GM21367 (cell line): ENCODE results near the gene MYO16.

ENCODE experiments used
- ATAC-seq: cut with Tn5 transposase; IDR thresholded peaks from one replicate; pipeline ENCODE4 v1.9.1; 2021; ENCODE audit not compliant: unreplicated experiment

Gene MYO16

DNA sequence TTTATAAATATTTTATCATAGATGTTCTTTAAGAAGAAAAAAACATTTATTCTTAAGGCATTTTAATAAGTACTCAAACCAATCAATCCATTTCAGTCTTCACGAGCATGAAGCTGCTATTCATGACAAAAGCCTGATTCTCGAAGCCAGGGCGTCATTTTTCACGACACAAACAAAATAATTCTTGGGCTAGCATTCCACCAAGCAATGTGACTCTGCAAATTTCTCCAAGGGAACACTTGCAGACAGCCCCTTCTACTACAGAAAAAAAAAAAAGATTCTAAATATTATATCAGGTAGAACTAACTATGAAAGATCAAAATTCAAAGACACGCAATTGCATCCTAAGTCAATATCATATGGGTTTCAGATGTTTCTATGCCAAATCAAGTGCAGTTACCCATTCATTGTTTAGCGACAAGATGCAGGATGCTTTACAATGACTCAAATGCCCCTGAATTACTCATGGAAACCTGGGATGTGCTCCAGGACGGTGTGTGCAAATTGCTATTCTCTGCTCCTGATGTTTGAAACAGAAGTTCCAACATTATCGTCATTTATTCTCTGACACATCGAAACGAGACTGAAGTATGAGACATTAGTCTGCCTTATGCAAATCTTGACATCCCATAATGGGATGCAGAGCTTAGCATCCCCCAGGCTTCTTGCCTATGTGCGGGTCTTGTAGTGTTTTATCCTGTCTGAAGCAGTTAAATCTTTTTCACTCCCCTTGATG lies 517.7 kb downstream of the MYO16 start:
- ATAC-seq: no peak

- no peak for ATAC-seq
These were observed 518.8 kb downstream of the MYO16 start for GRCh38 chr13:109148243-109148642.

- no peak for ATAC-seq
These were observed 521.3 kb downstream of the MYO16 start for GRCh38 chr13:109150696-109151095.

- no peak for ATAC-seq
These were observed 521.8 kb downstream of the MYO16 start for GRCh38 chr13:109151255-109151654.

- ATAC-seq: no peak
These were observed 522.3 kb downstream of the MYO16 start for GRCh38 chr13:109151696-109152095.

DNA sequence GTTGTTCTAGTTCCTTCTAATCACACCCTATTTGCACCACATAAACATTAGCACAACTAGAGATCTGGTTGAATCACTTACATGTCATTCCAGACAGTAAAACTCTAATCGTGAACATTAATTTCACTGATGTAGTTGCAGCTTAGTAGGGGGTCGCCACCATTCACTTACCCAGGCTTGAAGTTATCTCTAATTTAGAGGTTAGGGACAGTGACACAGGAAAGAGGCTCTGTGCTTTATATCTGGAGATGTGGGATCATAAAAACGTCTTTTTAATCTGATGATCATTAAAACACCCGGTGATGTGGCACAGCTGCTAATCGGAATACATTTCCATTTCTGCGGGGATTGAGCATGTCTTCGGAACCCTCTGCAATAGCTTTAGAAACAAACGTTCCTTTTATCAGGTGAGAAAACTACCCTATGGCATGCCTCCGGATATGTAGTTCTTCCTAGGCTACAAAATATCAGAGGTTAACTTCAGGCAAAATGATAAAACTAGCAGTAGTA lies 523.0 kb downstream of the MYO16 start:
- ATAC-seq: no peak

DNA sequence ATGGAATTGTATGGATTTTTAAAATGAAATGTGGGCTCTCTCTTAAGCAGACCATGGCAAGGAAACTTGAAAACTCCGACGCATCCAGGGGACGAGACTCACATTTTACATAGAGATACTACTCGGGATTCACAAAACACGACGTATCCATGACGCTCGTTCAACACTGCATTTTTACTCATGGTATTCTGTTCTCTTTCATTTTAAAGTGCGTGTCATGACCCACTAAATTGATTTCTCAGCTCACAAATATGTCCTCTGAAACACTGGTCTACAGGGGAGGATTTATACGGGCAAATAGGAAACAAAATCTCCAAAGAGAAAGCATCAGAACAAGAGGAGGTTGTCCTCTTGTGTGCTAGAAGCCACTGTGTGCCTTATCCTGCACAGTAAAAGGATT lies 523.5 kb downstream of the MYO16 start:
- no peak for ATAC-seq

DNA sequence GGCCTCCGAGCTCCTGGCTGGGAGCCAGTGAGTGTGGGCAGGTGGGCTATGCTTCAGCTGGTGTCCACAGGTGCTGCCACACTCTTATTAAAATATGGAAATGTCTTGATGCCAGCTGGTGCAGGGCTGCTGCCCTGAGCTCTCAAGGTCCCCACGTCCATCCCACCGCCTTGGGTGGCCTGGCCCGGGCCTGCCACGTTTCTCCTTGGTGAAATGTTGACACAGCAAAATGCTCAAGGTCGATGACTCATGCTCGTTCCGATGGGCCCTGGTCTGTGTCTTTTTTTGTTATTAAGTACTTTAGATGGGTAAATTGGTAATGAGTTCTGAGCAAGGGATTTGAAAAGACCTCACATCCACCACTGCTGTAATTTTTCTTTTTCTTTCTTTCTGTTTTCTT lies 524.7 kb downstream of the MYO16 start:
- no peak for ATAC-seq

- ATAC-seq: no peak
These were observed 525.1 kb downstream of the MYO16 start for GRCh38 chr13:109154546-109154945.

DNA sequence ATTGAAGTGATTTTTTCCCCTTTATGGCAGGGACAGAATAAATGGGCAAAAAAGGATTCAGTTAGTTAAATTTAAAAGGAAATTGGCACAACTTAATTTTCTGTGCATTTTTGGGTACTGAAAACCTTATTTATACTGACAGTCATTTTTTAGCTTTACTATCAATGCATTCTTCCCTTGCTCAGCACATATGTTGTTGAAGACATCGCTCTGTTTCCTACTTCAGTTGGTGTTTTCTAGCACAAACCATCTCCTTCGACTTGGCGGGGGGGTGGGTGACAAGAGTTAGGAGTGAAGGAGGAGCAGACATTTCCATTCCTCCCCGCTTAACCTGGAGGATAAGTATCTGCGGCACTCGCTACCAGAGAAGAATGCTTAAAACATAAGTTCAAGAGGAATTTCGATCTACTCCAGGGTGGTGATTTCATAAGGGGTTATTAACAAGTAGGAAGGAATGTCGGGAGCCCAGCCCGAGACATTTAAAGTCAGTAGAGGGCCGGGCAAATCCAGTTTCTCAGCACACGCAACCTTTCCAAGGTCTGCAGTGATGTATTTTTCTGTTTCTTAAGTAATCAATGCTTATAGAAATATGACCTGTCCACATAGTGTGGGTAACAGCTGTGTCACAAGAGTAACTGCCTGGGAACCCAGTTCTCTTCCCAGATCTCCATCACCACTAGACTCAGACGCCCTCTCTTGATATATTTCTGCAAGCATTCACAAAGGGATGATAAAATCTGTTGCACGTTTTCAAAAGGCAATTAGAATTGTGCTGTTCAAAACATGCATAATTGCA lies 525.8 kb downstream of the MYO16 start:
- no peak for ATAC-seq

DNA sequence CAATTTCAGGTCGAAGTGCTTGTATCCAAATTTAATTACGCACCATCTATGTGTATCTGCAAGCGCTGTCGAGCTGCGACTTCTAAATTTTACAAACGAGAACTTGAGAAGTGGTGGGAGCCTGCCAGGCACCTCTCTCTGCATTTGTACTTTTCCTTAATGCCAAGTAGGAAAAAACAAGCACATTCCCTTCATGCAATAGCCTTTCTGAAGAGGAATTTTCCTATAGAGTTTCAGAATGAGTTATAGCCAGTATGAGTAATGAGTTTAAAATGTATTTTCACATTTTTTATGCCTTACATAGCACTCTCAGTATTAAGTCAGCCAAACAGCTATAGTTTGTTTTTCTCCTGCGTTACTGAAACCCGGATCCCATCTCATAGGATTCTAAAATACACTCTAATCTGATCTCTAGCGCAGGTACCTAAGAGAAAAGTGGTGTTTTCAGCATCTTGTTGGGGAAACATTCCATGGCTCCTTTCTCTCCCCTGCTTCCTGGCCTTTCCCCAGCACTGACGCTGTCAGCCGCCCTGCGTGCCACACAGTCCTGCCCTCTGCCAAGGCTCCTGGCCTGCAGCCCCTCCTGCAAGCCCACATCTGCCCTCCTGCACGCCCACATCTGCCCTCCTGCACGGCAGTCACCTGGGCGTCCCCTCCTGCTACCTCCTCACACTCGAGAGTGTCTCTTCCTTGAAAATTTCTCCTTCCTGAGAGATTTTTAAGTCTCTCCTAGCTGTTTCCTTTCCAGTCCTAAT lies 526.9 kb downstream of the MYO16 start:
- no peak for ATAC-seq

DNA sequence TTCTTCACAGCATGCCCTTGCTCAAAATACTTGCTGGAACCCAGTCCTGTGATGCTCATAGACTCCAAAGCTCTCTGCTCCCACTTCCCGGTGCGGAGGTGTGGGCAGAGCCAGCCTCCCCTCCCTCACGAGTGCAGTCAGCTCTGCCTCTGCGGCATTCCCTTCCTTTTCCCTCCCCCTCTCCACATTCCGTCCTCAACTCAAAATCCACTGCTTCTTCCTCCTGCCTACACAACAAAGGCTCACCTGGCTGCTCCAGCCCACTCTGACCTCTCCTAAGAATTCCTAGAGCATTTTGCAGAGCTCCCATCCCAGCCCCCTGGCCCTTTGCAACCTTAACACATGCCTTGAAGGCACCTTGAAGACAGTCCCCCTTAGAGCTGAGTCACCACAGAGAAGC lies 527.9 kb downstream of the MYO16 start:
- no peak for ATAC-seq

DNA sequence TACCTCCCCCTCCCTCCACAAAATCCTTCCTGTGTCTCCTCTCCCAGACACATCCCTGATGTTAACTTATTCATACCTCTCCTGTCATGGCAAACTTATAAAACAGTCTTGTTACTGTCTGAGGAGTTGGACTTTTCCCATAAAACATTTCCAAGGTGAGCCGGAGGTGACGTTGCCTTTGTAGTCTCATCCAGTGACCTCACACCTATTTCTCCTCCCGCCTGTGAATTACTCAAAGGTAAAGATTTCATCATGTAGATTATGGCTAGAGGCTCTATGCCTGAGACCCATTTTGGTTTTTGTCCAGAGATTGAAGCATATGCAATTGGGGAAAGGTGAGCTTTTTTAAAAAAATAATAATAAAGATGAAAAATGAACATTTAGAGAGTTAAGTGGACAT lies 529.0 kb downstream of the MYO16 start:
- no peak for ATAC-seq

GRCh38 chr13:109159650-109160309 lies 530.4 kb downstream of the MYO16 start:
- ATAC-seq: no peak

DNA sequence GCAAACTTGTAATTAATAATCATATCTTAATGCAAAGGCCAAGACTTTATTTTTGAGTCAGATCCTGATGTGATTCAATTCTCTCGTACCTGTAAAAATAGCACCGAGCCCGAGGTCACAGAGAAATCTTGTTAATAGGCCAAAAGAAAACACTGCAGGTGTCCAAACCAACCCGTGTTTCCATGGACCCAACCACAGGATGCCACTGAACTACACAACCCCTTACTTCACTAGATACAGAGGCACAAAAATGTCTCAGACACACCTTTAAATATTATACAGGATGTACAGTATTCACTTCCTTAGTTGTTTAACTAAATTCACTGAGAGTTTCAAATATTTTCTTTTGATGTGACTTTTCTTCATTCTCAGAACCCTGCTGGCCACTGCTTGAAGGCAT lies 530.9 kb downstream of the MYO16 start:
- ATAC-seq: peak; percentile 27

DNA sequence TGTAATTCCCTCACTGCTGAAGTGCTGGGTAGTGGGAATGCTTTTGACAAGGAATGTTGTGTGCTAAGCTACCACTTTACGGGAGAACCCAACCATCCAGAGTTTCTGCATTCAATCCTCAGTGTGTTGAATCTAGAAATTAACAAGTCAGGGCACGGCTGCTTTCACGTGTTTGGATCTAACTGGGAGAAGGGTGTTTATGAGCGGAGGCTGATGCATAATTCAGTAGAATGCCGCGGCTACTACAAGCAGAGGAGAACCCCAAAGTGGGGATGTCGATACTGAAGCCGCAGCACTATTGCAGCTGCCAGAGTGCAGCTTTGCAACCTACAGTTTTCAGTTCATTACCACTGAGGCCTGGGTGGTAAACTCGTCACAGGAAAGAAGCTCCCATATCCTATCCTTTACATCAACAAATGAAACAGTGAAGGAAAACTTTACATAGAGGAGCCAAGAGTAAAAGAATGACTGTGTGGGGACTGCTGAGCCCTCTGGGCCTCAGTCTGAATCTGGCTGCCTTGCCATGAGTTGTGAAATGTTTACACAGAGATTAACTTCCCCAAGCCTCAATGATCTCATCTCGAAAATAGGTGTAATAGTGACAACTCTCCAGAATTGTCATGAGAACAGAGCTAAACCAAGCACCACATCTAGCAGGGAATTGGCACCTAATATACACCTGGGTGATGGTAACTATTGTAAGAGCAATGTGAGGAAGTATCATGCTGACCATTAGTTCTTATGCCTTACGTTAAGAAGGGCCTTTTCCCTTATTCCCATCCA lies 531.7 kb downstream of the MYO16 start:
- no peak for ATAC-seq

GRCh38 chr13:109162248-109163036 lies 533.0 kb downstream of the MYO16 start:
- peak; percentile 86 for ATAC-seq

- ATAC-seq: peak; percentile 9
These were observed 533.6 kb downstream of the MYO16 start for GRCh38 chr13:109163037-109163379.

- ATAC-seq: no peak
These were observed 536.0 kb downstream of the MYO16 start for GRCh38 chr13:109165417-109165904.
